Chondrocyte (in vitro differentiated cells): ENCODE measurements around the gene PGD. TPM values are rescaled to one million over a fixed set of nuclear protein-coding genes. Genes with fewer than 3 reads are reported as not detected.

Source experiments
- DNase-seq: peaks from one replicate; pipeline ENCODE4 v3.0.0; 2021; ENCODE audit warnings: mixed read lengths, low spot score
- H3K27ac Mint-ChIP-seq: one replicate; pipeline ENCODE4 v1.8.0; 2021; ENCODE audit warnings: mild to moderate bottlenecking, moderate library complexity, mixed read lengths; ENCODE audit not compliant: unreplicated experiment
- H3K27me3 Mint-ChIP-seq: 2 replicates; pipeline ENCODE4 v1.8.0; 2021; ENCODE audit warnings: low read depth, mixed read lengths
- H3K36me3 Mint-ChIP-seq: 2 replicates; pipeline ENCODE4 v1.8.0; 2021; ENCODE audit warnings: low read depth, mixed read lengths
- H3K4me1 Mint-ChIP-seq: 2 replicates; pipeline ENCODE4 v1.8.0; 2021; ENCODE audit warnings: low read depth, mild to moderate bottlenecking, mixed read lengths
- H3K4me3 Mint-ChIP-seq: one replicate; pipeline ENCODE4 v1.8.0; 2021; ENCODE audit warnings: mild to moderate bottlenecking, moderate library complexity, mixed read lengths; ENCODE audit not compliant: unreplicated experiment
- H3K9me3 Mint-ChIP-seq: 2 replicates; pipeline ENCODE4 v1.8.0; 2021; ENCODE audit warnings: low read depth, mixed read lengths
- CTCF ChIP-seq: fragments of 200-600 bp; sonication (generic); IDR thresholded peaks from 2 replicates; pipeline ENCODE4 v1.5.0; 2021; ENCODE audit warnings: antibody characterized with exemption, mild to moderate bottlenecking, moderate library complexity
- long read RNA-seq: library from polyadenylated mRNA; stranded (forward); transcript quantifications from one replicate; pipeline ENCODE4 v2.0.0, GENCODE V29; 2021
- total RNA-seq: library from RNA; stranded (reverse); gene quantifications from 3 replicates; pipeline ENCODE4 v1.2.1, GENCODE V29; 2021

Gene PGD
- total RNA-seq, result 114 to 208 TPM (median 118 TPM) in 3 replicates
- long read RNA-seq, transcript PGD-201 (13 exons, 1,885 nt), result major isoform, 108 of 126 reads
- long read RNA-seq, partial matches to known transcripts, result 13 of 126 reads
- long read RNA-seq, other reads (novel, unspliced or antisense), result 5 of 126 reads

GRCh38 chr1:10398734-10399443 lies at the start of gene PGD:
TSS of gene PGD (plus strand) at chr1:10399064. CDS start at chr1:10399118, 54 bp downstream.
- peaks cover 44% of the 10 kb centered on the region for H3K4me1 Mint-ChIP-seq
- peak; percentile 100 for DNase-seq
- peaks cover 4% of the 10 kb centered on the region for H3K9me3 Mint-ChIP-seq
- peak; percentile 52 for TF ChIP-seq CTCF
- peaks cover 10% of the 10 kb centered on the region for H3K36me3 Mint-ChIP-seq
- H3K27me3 Mint-ChIP-seq, result no peaks in the 10 kb centered on the region
- peak within 1 kb of the TSS; percentile 90 for H3K4me3 Mint-ChIP-seq
- H3K27ac Mint-ChIP-seq, result peak within 1 kb of the TSS; percentile 87

- Mint-ChIP-seq H3K4me3 (no peak overlapping the region), H3K36me3 (peaks cover 15% of the 10 kb centered on the region), H3K9me3 (no peaks in the 10 kb centered on the region), H3K27me3 (no peaks in the 10 kb centered on the region), H3K27ac (no peak overlapping the region), H3K4me1 (peaks cover 6% of the 10 kb centered on the region)
- no peak for TF ChIP-seq CTCF
- DNase-seq, result no peak
These were observed 45.6 kb upstream of the PGD start for GRCh38 chr1:10353282-10353681.

- peaks cover 6% of the 10 kb centered on the region for H3K4me1 Mint-ChIP-seq
- DNase-seq, result no peak
- H3K36me3 Mint-ChIP-seq, result peaks cover 12% of the 10 kb centered on the region
- H3K27me3 Mint-ChIP-seq, result no peaks in the 10 kb centered on the region
- H3K4me3 Mint-ChIP-seq, result no peak overlapping the region
- no peaks in the 10 kb centered on the region for H3K9me3 Mint-ChIP-seq
- H3K27ac Mint-ChIP-seq, result peak overlapping the region; percentile 8
- no peak for TF ChIP-seq CTCF
These were observed 45.2 kb upstream of the PGD start for GRCh38 chr1:10353693-10354092.

- peaks cover 22% of the 10 kb centered on the region for H3K36me3 Mint-ChIP-seq
- H3K4me1 Mint-ChIP-seq, result no peaks in the 10 kb centered on the region
- H3K4me3 Mint-ChIP-seq, result no peak overlapping the region
- H3K27me3 Mint-ChIP-seq, result no peaks in the 10 kb centered on the region
- no peak for TF ChIP-seq CTCF
- no peak for DNase-seq
- H3K9me3 Mint-ChIP-seq, result no peaks in the 10 kb centered on the region
- H3K27ac Mint-ChIP-seq, result no peak overlapping the region
These were observed 38.8 kb upstream of the PGD start for GRCh38 chr1:10360045-10360444.

GRCh38 chr1:10361515-10361914 lies 37.3 kb upstream of the PGD start:
- no peak for TF ChIP-seq CTCF
- no peak overlapping the region for H3K4me3 Mint-ChIP-seq
- peaks cover 30% of the 10 kb centered on the region for H3K36me3 Mint-ChIP-seq
- H3K27ac Mint-ChIP-seq, result no peak overlapping the region
- DNase-seq, result no peak
- no peaks in the 10 kb centered on the region for H3K9me3 Mint-ChIP-seq
- H3K27me3 Mint-ChIP-seq, result no peaks in the 10 kb centered on the region
- H3K4me1 Mint-ChIP-seq, result no peaks in the 10 kb centered on the region
